HG02885 (cell line): ENCODE data around the gene IQGAP3.
"Not testable (repeated sequence)": the region's sequence is repeated elsewhere in the genome, so short reads cannot be mapped to it uniquely, and the experiment has no call there.

Source experiments
- ATAC-seq: cut with Tn5 transposase; IDR thresholded peaks from one replicate; pipeline ENCODE4 v1.9.1; 2021; ENCODE audit warnings: mild to moderate bottlenecking; ENCODE audit not compliant: unreplicated experiment, poor library complexity

Gene IQGAP3

GRCh38 chr1:156596426-156596825 is 24.1 kb upstream of the IQGAP3 start:
- ATAC-seq, result no peak

- ATAC-seq, result no peak
Measured at GRCh38 chr1:156595016-156595415, 22.7 kb upstream of the IQGAP3 start.

GRCh38 chr1:156594190-156594589 is 21.8 kb upstream of the IQGAP3 start:
- no peak for ATAC-seq

- ATAC-seq, result no peak
Measured at GRCh38 chr1:156593661-156593989, 21.3 kb upstream of the IQGAP3 start.

- ATAC-seq, result no peak
Measured at GRCh38 chr1:156592910-156593660, 20.7 kb upstream of the IQGAP3 start.

- peak; percentile 17 for ATAC-seq
Measured at GRCh38 chr1:156592158-156592909, 20.0 kb upstream of the IQGAP3 start.

GRCh38 chr1:156591432-156592157 is 19.2 kb upstream of the IQGAP3 start, which contains the start of gene NAXE:
Gene NAXE (plus strand): TSS chr1:156591776. CDS start chr1:156591805, 29 bp downstream.
- peak; percentile 88 for ATAC-seq

GRCh38 chr1:156591181-156591431 is 18.7 kb upstream of the IQGAP3 start:
- ATAC-seq, result no peak

- no peak for ATAC-seq
Measured at GRCh38 chr1:156590326-156591180, 18.2 kb upstream of the IQGAP3 start.

- ATAC-seq, result no peak
Measured at GRCh38 chr1:156589546-156589945, 17.2 kb upstream of the IQGAP3 start.

- ATAC-seq, result not testable (repeated sequence)
Measured at GRCh38 chr1:156587927-156588326, 15.6 kb upstream of the IQGAP3 start.

- no peak for ATAC-seq
Measured at GRCh38 chr1:156586892-156587477, 14.6 kb upstream of the IQGAP3 start.

- no peak for ATAC-seq
Measured at GRCh38 chr1:156586323-156586722, 14.0 kb upstream of the IQGAP3 start.

- no peak for ATAC-seq
Measured at GRCh38 chr1:156584813-156585212, 12.4 kb upstream of the IQGAP3 start.

- ATAC-seq, result no peak
Measured at GRCh38 chr1:156583821-156584622, 11.7 kb upstream of the IQGAP3 start.

GRCh38 chr1:156582388-156583017 is 10.1 kb upstream of the IQGAP3 start:
- no peak for ATAC-seq

GRCh38 chr1:156581661-156582387 is 9.5 kb upstream of the IQGAP3 start:
- no peak for ATAC-seq

GRCh38 chr1:156579472-156579871 is 7.1 kb upstream of the IQGAP3 start, which contains the start of gene TTC24:
Gene TTC24 (plus strand): TSS chr1:156579723. CDS start chr1:156581365, 1,642 bp downstream.
- ATAC-seq, result no peak
